HG03521 (cell line): ENCODE data around the gene OTOP1.
"Not testable (repeated sequence)": the region's sequence is repeated elsewhere in the genome, so short reads cannot be mapped to it uniquely, and the experiment has no call there.

Experiments
- ATAC-seq: cut with Tn5 transposase; IDR thresholded peaks from one replicate; pipeline ENCODE4 v1.9.1; 2021; ENCODE audit warnings: mild to moderate bottlenecking, moderate library complexity; ENCODE audit not compliant: unreplicated experiment

Gene OTOP1

DNA sequence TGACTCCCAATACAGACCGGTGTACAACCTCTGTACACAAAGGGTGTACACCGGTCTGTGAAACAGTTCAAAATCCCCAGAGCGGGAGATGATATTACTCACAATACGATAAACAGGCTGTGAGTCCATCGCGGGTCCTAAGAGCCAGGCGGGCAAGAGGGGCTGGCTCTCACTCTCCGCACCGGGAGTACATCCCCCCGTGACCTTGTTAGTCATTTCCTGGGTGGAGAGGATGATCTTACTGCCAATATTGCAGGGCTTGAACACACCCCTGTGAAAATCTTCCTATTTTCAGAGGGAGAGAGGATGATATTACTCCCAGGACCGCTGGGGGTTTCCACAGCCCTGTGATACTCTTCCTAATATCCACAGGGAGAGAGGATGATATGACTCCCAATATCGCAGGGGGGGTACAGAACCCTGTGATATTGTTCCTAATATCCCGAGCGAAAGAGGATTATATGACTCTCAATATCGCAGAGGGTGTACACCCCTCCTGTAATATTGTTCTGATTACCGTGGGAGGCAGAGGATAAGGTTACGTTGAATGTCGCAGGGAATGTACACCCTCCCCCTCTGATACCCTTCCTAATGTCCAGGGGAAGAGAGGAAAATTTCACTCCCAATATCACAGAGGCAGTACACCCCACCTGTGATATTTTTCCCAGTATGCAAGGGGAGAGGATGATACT, 60.9 kb downstream of the OTOP1 start:
- ATAC-seq, result not testable (repeated sequence)

DNA sequence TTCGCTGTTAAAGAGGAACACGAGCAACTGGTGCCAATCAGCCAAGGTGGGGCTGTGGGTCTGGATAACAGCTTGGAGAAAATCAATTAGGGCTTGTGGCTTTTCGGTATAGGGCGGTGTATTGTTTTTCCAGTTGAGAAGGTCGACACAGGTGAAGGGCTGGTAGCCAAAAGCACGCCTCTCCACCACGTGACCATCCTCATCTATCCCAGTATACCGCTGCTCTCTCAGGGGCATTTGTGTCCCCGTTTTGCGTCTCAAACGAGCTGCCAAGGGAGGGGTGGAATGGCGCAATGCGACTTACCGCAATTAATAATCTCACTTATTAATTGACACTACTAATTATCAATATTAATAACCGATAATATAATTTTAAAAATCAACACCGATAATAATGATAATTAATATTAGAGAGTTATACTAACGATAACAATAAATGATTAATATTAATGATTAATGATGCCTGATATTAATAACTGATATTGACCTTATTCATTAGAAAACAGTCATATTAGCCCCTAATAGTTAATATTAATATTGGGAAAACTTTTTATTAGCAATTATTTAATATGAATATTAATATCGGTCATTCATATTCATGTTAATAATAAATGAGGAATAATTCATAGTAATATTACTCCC, 62.1 kb downstream of the OTOP1 start:
- not testable (repeated sequence) for ATAC-seq

DNA sequence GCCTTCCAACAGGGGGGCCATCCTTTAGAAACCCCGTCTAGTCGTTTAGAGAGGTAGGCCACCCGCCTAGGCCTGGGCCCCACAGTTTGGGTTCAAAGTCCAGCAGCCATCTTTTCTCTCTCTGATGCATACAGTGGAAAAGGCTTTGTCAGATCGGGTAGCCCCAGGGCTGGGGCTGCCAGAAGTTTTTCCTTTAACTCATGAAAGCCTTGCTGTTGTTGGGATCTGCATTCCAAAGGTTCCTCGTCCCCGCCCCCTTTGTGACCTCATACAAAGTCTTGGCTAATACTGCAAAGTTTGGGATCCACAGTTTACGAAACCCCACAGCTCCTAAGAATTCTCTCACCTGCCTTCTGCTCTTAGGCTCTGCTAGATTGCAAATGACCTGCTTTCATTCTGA, 64.5 kb downstream of the OTOP1 start:
- not testable (repeated sequence) for ATAC-seq

DNA sequence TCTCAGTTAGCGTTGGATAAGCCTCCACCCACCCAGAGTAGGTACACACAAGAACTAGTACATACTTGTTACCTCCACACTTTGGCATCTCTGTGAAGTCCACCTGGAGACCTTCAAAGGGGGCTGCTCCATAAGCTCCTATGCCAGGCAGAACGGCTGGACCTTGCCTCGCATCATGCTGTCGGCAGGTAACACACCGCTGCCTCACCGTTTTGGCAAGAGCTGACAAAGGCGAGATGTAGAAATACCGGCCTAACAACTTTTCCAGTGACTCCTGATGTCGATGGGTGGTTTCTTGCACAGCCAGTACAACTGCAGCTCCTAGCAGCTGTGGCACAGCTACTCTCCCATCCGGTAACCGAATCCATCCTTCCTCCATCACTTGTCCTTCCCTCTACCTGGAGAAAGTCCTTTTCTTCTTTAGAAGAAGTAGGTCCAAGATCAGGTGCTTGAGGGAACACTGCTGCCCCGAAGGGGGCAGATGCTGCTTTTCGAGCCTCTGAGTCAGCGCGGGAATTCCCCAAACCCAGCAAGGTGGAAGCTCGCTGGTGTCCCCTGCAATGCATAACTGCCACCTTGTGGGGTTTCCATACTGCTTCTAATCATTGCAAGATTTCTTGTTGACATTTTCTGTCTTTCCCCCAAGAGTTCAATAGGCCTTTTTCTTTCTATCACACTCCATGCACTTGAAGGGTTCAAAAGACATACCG, 65.6 kb downstream of the OTOP1 start:
- not testable (repeated sequence) for ATAC-seq

DNA sequence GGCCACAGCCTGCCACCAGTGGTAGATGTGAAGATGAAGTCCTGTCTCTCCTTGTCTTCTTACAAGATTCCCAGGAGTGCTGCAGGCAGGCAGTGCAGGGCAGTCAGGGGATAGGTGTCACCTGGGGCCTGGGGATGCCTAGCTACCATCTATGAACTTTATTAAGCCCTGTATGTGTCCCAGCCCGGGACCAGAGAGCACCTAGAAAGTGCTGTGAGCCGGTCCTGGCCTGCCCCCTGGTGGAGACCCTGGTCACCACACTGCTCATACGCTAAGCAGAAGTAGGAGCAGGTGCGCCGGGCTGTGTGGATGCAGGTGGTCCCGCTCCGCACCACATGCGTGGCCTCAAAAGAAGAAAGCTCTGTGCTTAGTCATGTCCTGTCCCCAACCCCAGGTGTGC, 81.1 kb downstream of the OTOP1 start:
- ATAC-seq, result not testable (repeated sequence)

DNA sequence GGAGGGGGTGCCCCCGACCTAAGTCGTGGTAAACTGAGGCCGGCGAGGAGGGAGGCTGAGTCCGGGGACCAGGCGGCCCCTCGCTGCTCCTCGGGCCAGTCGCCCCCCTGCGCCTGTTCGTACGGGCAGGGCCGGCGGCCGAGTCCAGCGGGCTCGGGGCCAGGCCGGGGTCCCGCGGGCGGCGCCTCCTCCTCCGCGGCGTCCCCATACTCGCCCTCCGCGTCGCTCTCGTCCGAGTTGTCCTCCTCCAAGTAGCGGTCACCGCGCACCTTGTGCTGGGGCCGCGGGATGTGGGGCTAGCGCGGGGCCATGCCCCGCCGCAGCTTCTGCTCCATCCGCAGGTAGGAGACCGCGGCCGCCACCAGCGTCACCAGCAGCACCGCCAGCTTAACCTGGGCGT, 83.4 kb downstream of the OTOP1 start:
- not testable (repeated sequence) for ATAC-seq

DNA sequence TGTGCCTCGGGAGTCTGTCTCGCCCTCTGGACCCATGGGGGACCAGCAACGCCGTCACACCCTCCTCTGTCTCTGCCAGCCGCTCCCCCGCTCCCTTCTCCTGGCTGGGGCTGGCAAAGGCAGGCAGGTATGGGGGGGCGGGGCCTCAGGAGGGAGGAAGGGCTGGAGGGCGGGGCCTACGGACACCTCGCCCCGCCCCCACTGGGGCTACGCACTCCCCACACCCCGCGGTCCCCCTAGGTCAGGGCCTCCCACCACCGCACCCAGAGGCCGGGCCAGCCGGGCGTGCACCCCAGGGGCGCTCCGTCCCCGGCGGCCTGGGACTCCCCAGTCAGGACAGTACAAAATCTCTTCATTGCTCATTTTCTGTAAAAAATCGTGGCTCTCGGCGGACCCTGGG, 84.0 kb downstream of the OTOP1 start:
- ATAC-seq, result not testable (repeated sequence)

DNA sequence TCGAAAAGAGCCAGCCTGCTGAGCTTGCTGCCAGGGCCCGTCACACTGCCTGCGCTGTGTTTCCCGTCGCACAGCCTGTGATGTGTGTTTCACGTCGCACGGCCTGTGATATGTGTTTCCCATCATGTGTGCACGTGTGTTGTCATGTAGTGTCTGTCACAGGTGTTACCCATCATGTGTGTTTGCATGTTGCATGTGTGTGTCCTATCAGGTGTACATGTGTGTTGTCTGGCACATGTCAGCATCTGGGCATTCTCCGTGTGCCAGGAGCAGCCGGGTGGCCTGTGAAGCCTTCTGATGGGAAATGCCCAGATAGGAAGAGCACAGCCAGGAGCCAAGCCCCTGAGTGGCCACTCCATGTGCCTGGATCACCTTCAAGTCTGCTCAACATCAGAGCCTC, 85.5 kb downstream of the OTOP1 start:
- not testable (repeated sequence) for ATAC-seq
